OCI-LY1 (cell line): ENCODE data around the gene CEP164.

Source experiments
- H2AFZ ChIP-seq: fragments of 200-600 bp; sonication (generic), shearing (Covaris generic); 2 replicates; pipeline ENCODE4 v1.6.0; 2014; ENCODE audit warnings: antibody characterized with exemption, mild to moderate bottlenecking, low read length
- H3F3A ChIP-seq: fragments of 200-600 bp; sonication (generic), shearing (Covaris generic); 2 replicates; pipeline ENCODE4 v1.6.0; 2014; ENCODE audit warnings: mild to moderate bottlenecking, antibody characterized with exemption, low read length, moderate library complexity; ENCODE audit not compliant: insufficient read depth
- H3K27ac ChIP-seq: fragments of 200-600 bp; sonication (generic); 2 replicates; pipeline ENCODE4 v1.5.1; 2014; ENCODE audit warnings: low read length, mixed run types, mild to moderate bottlenecking, low read depth; ENCODE audit not compliant: poor library complexity, severe bottlenecking
- H3K27me3 ChIP-seq: fragments of 200-600 bp; sonication (generic); 2 replicates; pipeline ENCODE4 v1.6.0; 2014; ENCODE audit warnings: antibody characterized with exemption, mild to moderate bottlenecking, low read length, moderate library complexity; ENCODE audit not compliant: insufficient read depth
- H3K36me3 ChIP-seq: fragments of 200-600 bp; sonication (generic); 2 replicates; pipeline ENCODE4 v1.6.1; 2014; ENCODE audit warnings: mild to moderate bottlenecking, antibody characterized with exemption, low read length, moderate library complexity, mixed read lengths; ENCODE audit not compliant: insufficient read depth
- H3K4me1 ChIP-seq: fragments of 200-600 bp; sonication (generic); 2 replicates; pipeline ENCODE4 v1.5.1; 2014; ENCODE audit warnings: mild to moderate bottlenecking, low read length, moderate library complexity; ENCODE audit not compliant: insufficient read depth, severe bottlenecking
- H3K4me2 ChIP-seq: fragments of 200-600 bp; sonication (generic), shearing (Covaris generic); 2 replicates; pipeline ENCODE4 v1.6.1; 2014; ENCODE audit warnings: low read length
- H3K4me3 ChIP-seq: fragments of 200-600 bp; sonication (generic); 2 replicates; pipeline ENCODE4 v1.5.1; 2014; ENCODE audit warnings: low read length, low read depth, mild to moderate bottlenecking, mixed read lengths; ENCODE audit not compliant: poor library complexity, severe bottlenecking
- H3K79me2 ChIP-seq: fragments of 200-600 bp; shearing (Covaris generic); 2 replicates; pipeline ENCODE4 v1.6.1; 2016; ENCODE audit warnings: mixed run types, low read length, mixed read lengths; ENCODE audit not compliant: insufficient read depth
- H3K9ac ChIP-seq: fragments of 200-600 bp; sonication (generic), shearing (Covaris generic); 2 replicates; pipeline ENCODE4 v1.6.1; 2014; ENCODE audit warnings: mild to moderate bottlenecking, low read length, mixed read lengths
- H3K9me2 ChIP-seq: fragments of 200-600 bp; sonication (generic), shearing (Covaris generic); 2 replicates; pipeline ENCODE4 v1.6.1; 2014; ENCODE audit warnings: low read depth, mild to moderate bottlenecking, low read length, mixed read lengths
- H3K9me3 ChIP-seq: fragments of 200-600 bp; shearing (Covaris generic); 2 replicates; pipeline ENCODE4 v1.6.1; 2014; ENCODE audit warnings: low read length, mixed read lengths
- H4K20me1 ChIP-seq: fragments of 200-600 bp; sonication (generic), shearing (Covaris generic); 2 replicates; pipeline ENCODE4 v1.6.0; 2016; ENCODE audit warnings: mild to moderate bottlenecking, low read length; ENCODE audit not compliant: insufficient read depth
- CTCF ChIP-seq: fragments of 200-600 bp; sonication (generic), shearing (Covaris generic); IDR thresholded peaks from 2 replicates; pipeline ENCODE4 v1.5.1; 2017; ENCODE audit warnings: mild to moderate bottlenecking, antibody characterized with exemption, low read length, moderate library complexity, mixed read lengths
- EZH2 ChIP-seq: fragments of 200-600 bp; sonication (generic), shearing (Covaris generic); IDR thresholded peaks from 2 replicates; pipeline ENCODE4 v1.8.0; 2017; ENCODE audit warnings: borderline replicate concordance, mixed run types, mild to moderate bottlenecking, antibody characterized with exemption, low read length, moderate library complexity, mixed read lengths

Gene CEP164

GRCh38 chr11:117425679-117426296 lies 98.1 kb downstream of the CEP164 start:
- H3K9me3 ChIP-seq: no peaks in the 10 kb centered on the region
- H3K4me2 ChIP-seq: no peak overlapping the region
- no peak for TF ChIP-seq CTCF
- TF ChIP-seq EZH2: no peak
- H3K36me3 ChIP-seq: no peaks in the 10 kb centered on the region
- no peaks in the 10 kb centered on the region for H3F3A ChIP-seq
- no peak overlapping the region for H2AFZ ChIP-seq
- no peaks in the 10 kb centered on the region for H4K20me1 ChIP-seq
- no peaks in the 10 kb centered on the region for H3K9me2 ChIP-seq
- no peak overlapping the region for H3K4me3 ChIP-seq
- no peak overlapping the region for H3K27ac ChIP-seq
- no peaks in the 10 kb centered on the region for H3K79me2 ChIP-seq
- no peaks in the 10 kb centered on the region for H3K27me3 ChIP-seq
- no peak overlapping the region for H3K9ac ChIP-seq
- H3K4me1 ChIP-seq: no peaks in the 10 kb centered on the region

- no peaks in the 10 kb centered on the region for H3K27me3 ChIP-seq
- H3F3A ChIP-seq: no peaks in the 10 kb centered on the region
- no peak overlapping the region for H2AFZ ChIP-seq
- no peak overlapping the region for H3K27ac ChIP-seq
- no peaks in the 10 kb centered on the region for H3K36me3 ChIP-seq
- no peak overlapping the region for H3K4me3 ChIP-seq
- no peak overlapping the region for H3K4me2 ChIP-seq
- H3K79me2 ChIP-seq: no peaks in the 10 kb centered on the region
- TF ChIP-seq CTCF: peak; percentile 84
- TF ChIP-seq EZH2: no peak
- no peak overlapping the region for H3K9ac ChIP-seq
- no peaks in the 10 kb centered on the region for H3K9me3 ChIP-seq
- H3K4me1 ChIP-seq: no peaks in the 10 kb centered on the region
- no peaks in the 10 kb centered on the region for H3K9me2 ChIP-seq
- H4K20me1 ChIP-seq: no peaks in the 10 kb centered on the region
Measured at GRCh38 chr11:117426297-117426685, 98.6 kb downstream of the CEP164 start.

DNA sequence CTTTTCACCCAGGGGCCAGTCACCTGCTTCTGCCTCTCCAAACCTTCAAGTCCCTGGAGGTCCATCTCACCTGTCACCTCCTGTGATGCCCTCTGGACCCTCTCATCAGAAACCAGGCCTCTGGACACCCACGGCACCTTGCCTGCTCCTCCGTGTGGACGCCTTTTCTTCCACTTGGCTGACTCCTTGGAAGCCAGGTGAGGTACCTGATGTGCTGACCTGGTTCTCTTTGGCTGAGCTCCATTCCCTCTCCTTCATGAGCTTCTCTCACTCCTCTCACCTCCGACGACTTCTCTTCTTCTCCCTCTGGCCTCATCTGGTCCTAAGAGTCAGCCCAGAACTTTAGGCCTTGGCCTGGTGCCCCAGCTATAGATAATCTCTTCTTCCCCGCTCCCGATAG lies 99.3 kb downstream of the CEP164 start:
- Histone ChIP-seq H3K9me3 (no peaks in the 10 kb centered on the region), H3K4me2 (no peak overlapping the region), H3K27ac (no peak overlapping the region), H3K9me2 (no peaks in the 10 kb centered on the region), H3K27me3 (no peaks in the 10 kb centered on the region), H3K79me2 (no peaks in the 10 kb centered on the region), H3K36me3 (no peaks in the 10 kb centered on the region), H3K4me1 (no peaks in the 10 kb centered on the region), H3F3A (no peaks in the 10 kb centered on the region), H4K20me1 (no peaks in the 10 kb centered on the region), H2AFZ (no peak overlapping the region), H3K4me3 (no peak overlapping the region), H3K9ac (no peak overlapping the region)
- TF ChIP-seq CTCF (no peak), EZH2 (no peak)
